Anterior cingulate cortex (tissue), 58 donors: ENCODE data around the gene OR56B4.
"Not testable (repeated sequence)": the region's sequence is repeated elsewhere in the genome, so short reads cannot be mapped to it uniquely, and the experiment has no call there.

Experiments
- DNase-seq, 58 donors: peaks; one replicate each; lab custom pipeline; 2025; lab: John Stamatoyannopoulos, UW

OR56B4 gene

DNA sequence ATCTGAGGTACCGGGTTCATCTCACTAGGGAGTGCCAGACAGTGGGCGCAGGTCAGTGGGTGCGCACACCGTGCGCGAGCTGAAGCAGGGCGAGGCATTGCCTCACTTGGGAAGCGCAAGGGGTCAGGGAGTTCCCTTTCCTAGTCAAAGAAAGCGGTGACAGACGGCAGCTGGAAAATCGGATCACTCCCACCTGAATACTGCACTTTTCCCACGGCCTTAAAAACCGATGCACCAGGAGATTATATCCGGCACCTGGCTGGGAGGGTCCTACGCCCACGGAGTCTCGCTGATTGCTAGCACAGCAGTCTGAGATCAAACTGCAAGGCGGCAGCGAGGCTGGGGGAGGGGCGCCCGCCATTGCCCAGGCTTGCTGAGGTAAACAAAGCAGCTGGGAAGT is 36.3 kb downstream of the OR56B4 start:
- not testable (repeated sequence) for DNase-seq

DNA sequence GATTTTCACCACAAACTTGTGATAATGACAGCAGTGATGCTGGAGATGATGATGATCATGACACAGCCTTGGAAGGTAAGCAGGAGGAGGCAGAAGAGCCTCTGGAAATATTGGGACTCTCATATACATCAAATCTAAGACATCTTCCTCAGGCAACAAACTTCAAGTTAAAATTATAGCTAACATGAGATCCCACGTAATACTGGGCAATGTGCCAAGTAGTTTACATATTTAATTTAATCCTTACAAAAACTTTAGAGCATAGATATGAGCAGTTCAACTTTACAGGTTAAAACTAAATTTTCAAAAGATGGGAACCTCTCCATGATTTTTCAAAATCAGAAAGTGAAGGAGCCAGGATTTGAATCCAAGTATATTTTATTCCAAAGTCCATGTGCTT is 43.6 kb downstream of the OR56B4 start:
- DNase-seq = no peak

- DNase-seq = no peak
Observed at GRCh38 chr11:6152126-6152525, 44.6 kb downstream of the OR56B4 start.

- no peak for DNase-seq
Observed at GRCh38 chr11:6156628-6157359, 49.3 kb downstream of the OR56B4 start.
